Measurements from ENCODE around the gene GPSM1.
"Not testable (repeated sequence)": the region's sequence is repeated elsewhere in the genome, so short reads cannot be mapped to it uniquely, and the experiment has no call there.

The GPSM1 gene

GRCh38 chr9:136347472-136348256, 20.3 kb downstream of the GPSM1 start:
- no peak for DNase-seq

- DNase-seq, result no peak
These were observed 21.4 kb downstream of the GPSM1 start for GRCh38 chr9:136348691-136349090.

GRCh38 chr9:136349546-136349945, 22.2 kb downstream of the GPSM1 start:
- no peak for DNase-seq

- no peak for DNase-seq
These were observed 24.0 kb downstream of the GPSM1 start for GRCh38 chr9:136351252-136351800.

GRCh38 chr9:136351868-136352267, 24.5 kb downstream of the GPSM1 start:
- not testable (repeated sequence) for DNase-seq

GRCh38 chr9:136352682-136353081, 25.3 kb downstream of the GPSM1 start:
- DNase-seq, result no peak

GRCh38 chr9:136353088-136353487, 25.7 kb downstream of the GPSM1 start:
- DNase-seq, result no peak

GRCh38 chr9:136353757-136354488, 26.6 kb downstream of the GPSM1 start:
- no peak for DNase-seq

GRCh38 chr9:136354592-136355085, 27.3 kb downstream of the GPSM1 start:
- DNase-seq, result no peak

GRCh38 chr9:136355616-136356557, 28.5 kb downstream of the GPSM1 start:
- DNase-seq, result no peak

GRCh38 chr9:136357202-136357725, 29.9 kb downstream of the GPSM1 start:
- no peak for DNase-seq

- DNase-seq, result no peak
These were observed 30.7 kb downstream of the GPSM1 start for GRCh38 chr9:136358016-136358415.

- DNase-seq, result no peak
These were observed 31.5 kb downstream of the GPSM1 start for GRCh38 chr9:136358888-136359287.

- DNase-seq, result peak; percentile 16
These were observed 32.7 kb downstream of the GPSM1 start for GRCh38 chr9:136359774-136360718.

- DNase-seq, result peak; percentile 40
These were observed 33.9 kb downstream of the GPSM1 start for GRCh38 chr9:136361047-136361753.

- peak; percentile 19 for DNase-seq
These were observed 34.6 kb downstream of the GPSM1 start for GRCh38 chr9:136361754-136362449.

GRCh38 chr9:136362450-136362784, 35.1 kb downstream of the GPSM1 start:
- DNase-seq, result no peak

GRCh38 chr9:136363106-136363948, 36.0 kb downstream of the GPSM1 start, which contains the start of gene DNLZ:
TSS of gene DNLZ (minus strand) at chr9:136363744. CDS start at chr9:136363714, 30 bp downstream.
- peak; percentile 94 for DNase-seq
